Central memory CD8-positive, alpha-beta T cell (primary cell): ENCODE data around the gene GH1.

Experiments
- ATAC-seq: fragments of 150-1000 bp; cut with Tn5 transposase; replicated peaks from 2 replicates; pipeline ENCODE4 v1.10.0; 2022; ENCODE audit warnings: mild to moderate bottlenecking, moderate FRiP score, moderate number of reproducible peaks; ENCODE audit not compliant: poor library complexity, severe bottlenecking; ENCODE audit errors: extremely low read depth
- DNase-seq, 2 donors: peaks; one replicate each; pipeline ENCODE4 v3.0.0; 2021; ENCODE audit warnings: low spot score in 2 of 2
- H3K27ac Mint-ChIP-seq: one replicate; pipeline ENCODE4 v1.8.0; 2022; ENCODE audit warnings: low read depth, mild to moderate bottlenecking, moderate library complexity, mixed read lengths
- H3K27me3 Mint-ChIP-seq: one replicate; pipeline ENCODE4 v1.8.0; 2022; ENCODE audit warnings: mixed read lengths
- H3K36me3 Mint-ChIP-seq: one replicate; pipeline ENCODE4 v1.8.0; 2022; ENCODE audit warnings: mild to moderate bottlenecking, moderate library complexity, mixed read lengths; ENCODE audit not compliant: insufficient read depth
- H3K4me1 Mint-ChIP-seq: one replicate; pipeline ENCODE4 v1.8.0; 2022; ENCODE audit warnings: mixed read lengths
- H3K4me3 Mint-ChIP-seq: one replicate; pipeline ENCODE4 v1.8.0; 2022; ENCODE audit warnings: mild to moderate bottlenecking, moderate library complexity, mixed read lengths
- H3K9me3 Mint-ChIP-seq: one replicate; pipeline ENCODE4 v1.8.0; 2022; ENCODE audit warnings: mixed read lengths

GH1 gene

GRCh38 chr17:63940584-63940983, 21.9 kb upstream of the GH1 start:
- Mint-ChIP-seq H3K4me1 (peaks cover 21% of the 10 kb centered on the region), H3K4me3 (no peak overlapping the region), H3K27me3 (no peaks in the 10 kb centered on the region), H3K36me3 (peaks cover 3% of the 10 kb centered on the region), H3K9me3 (no peaks in the 10 kb centered on the region), H3K27ac (no peak overlapping the region)
- no peak for ATAC-seq
- DNase-seq: no peak

- Mint-ChIP-seq H3K4me1 (peaks cover 14% of the 10 kb centered on the region), H3K36me3 (peaks cover 3% of the 10 kb centered on the region), H3K27ac (no peak overlapping the region), H3K27me3 (no peaks in the 10 kb centered on the region), H3K4me3 (no peak overlapping the region), H3K9me3 (no peaks in the 10 kb centered on the region)
- DNase-seq (no peak), ATAC-seq (no peak)
Observed at GRCh38 chr17:63939884-63940283, 21.2 kb upstream of the GH1 start.

DNA sequence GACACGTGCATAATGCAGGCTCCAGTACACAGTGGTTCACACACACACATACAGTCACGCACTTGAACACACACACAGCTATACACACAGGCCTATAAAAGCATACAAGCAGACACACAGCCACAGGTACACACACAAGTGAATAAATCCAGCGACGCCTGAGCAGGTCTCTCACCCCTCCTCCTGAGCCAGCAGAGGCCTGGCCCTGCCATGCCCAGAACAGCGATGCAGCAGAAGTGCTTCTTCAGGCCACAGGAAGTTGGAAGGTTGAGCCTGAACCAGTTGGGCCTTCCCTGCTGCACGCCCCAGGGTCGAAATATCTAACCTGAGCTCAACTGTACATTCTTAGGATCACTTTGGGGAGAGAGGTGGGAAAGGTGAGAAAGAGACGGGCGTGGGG, 20.8 kb upstream of the GH1 start:
- DNase-seq (no peak), ATAC-seq (no peak)
- peaks cover 13% of the 10 kb centered on the region for H3K4me1 Mint-ChIP-seq
- no peaks in the 10 kb centered on the region for H3K9me3 Mint-ChIP-seq
- H3K36me3 Mint-ChIP-seq: peaks cover 3% of the 10 kb centered on the region
- no peak overlapping the region for H3K27ac Mint-ChIP-seq
- H3K27me3 Mint-ChIP-seq: no peaks in the 10 kb centered on the region
- no peak overlapping the region for H3K4me3 Mint-ChIP-seq

DNA sequence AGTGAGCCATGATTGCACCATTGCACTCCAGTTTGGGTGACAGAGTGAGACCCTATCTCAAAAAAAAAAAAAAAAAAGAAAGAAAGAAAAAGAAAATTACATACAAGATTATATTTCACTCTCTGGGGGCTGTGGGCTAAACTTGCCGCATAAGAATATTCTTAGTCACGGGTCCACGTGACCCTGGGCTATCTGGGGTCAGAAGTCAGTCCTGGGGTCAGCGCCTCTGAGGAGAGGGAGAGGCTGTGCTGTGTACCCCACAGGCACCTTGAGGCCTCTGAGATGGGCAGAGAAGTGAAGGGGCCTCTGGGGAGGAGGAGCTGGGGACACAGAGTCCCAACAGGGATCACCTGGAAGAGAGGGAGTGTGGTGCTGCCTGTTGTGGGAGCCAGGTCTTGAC, 19.3 kb upstream of the GH1 start:
- Mint-ChIP-seq H3K4me3 (no peak overlapping the region), H3K36me3 (peaks cover 4% of the 10 kb centered on the region), H3K9me3 (no peaks in the 10 kb centered on the region), H3K4me1 (peaks cover 13% of the 10 kb centered on the region), H3K27me3 (no peaks in the 10 kb centered on the region), H3K27ac (peak overlapping the region; percentile 91)
- ATAC-seq (no peak), DNase-seq (no peak)

GRCh38 chr17:63937319-63937718, 18.7 kb upstream of the GH1 start:
- Mint-ChIP-seq H3K27ac (no peak overlapping the region), H3K36me3 (peaks cover 4% of the 10 kb centered on the region), H3K4me3 (no peak overlapping the region), H3K9me3 (no peaks in the 10 kb centered on the region), H3K4me1 (peaks cover 19% of the 10 kb centered on the region), H3K27me3 (no peaks in the 10 kb centered on the region)
- DNase-seq (no peak), ATAC-seq (no peak)

GRCh38 chr17:63934183-63935112, 15.8 kb upstream of the GH1 start:
- Mint-ChIP-seq H3K36me3 (peaks cover 3% of the 10 kb centered on the region), H3K4me1 (peaks cover 34% of the 10 kb centered on the region), H3K27ac (peak overlapping the region; percentile 38), H3K9me3 (no peaks in the 10 kb centered on the region), H3K27me3 (no peaks in the 10 kb centered on the region), H3K4me3 (no peak overlapping the region)
- DNase-seq: no peak
- ATAC-seq: no peak

DNA sequence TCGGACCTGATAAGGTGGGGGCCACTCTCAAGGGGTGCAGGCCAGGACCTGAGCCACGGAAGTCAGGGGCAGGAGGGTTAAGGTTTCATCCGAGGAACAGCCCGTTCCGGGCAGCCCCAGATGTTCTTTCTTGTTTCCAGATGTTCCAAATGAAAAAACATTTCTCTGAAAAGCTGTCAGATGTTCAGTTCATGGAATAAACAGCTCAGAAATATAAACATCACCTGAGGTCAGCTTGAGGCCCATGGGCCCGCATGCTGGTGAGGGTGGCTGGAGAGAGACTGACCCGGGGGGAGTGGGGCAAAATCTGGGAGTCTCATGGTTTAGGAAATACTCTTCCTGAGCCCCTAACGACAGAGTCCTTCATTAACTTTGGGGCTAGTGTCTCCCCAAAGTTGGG, 15.0 kb upstream of the GH1 start:
- Mint-ChIP-seq H3K27me3 (no peaks in the 10 kb centered on the region), H3K9me3 (no peaks in the 10 kb centered on the region), H3K4me3 (no peak overlapping the region), H3K4me1 (peaks cover 26% of the 10 kb centered on the region), H3K36me3 (peaks cover 3% of the 10 kb centered on the region), H3K27ac (peak overlapping the region; percentile 38)
- ATAC-seq: no peak
- DNase-seq: no peak

DNA sequence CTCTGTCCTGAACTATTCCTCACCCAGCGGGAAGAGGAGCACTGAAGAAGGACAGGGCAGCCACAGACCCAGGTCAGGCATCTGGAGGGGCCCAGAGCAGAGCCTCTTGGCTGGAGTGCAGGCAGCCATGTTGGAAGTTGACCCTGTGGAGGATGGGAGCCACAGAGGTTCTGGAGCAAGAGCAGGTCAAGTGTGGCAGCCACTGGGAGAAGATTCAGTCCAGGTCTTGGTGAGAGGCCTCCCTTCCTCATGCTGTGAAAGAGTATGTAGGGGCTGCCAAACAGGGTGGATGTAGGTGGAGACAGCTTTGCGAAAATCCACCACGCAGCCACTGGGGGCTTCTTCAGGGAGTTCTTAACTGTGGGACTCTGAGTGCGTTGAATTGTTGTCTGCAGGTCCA, 14.1 kb upstream of the GH1 start:
- H3K4me1 Mint-ChIP-seq: peaks cover 22% of the 10 kb centered on the region
- no peaks in the 10 kb centered on the region for H3K27me3 Mint-ChIP-seq
- peak overlapping the region; percentile 73 for H3K27ac Mint-ChIP-seq
- no peaks in the 10 kb centered on the region for H3K9me3 Mint-ChIP-seq
- DNase-seq: no peak
- no peak for ATAC-seq
- H3K4me3 Mint-ChIP-seq: peak overlapping the region; percentile 79
- peaks cover 1% of the 10 kb centered on the region for H3K36me3 Mint-ChIP-seq

- DNase-seq (no peak), ATAC-seq (peak; percentile 75)
- Mint-ChIP-seq H3K4me3 (peak within 1 kb of the TSS; percentile 79), H3K4me1 (peaks cover 22% of the 10 kb centered on the region), H3K27me3 (no peaks in the 10 kb centered on the region), H3K36me3 (peaks cover 1% of the 10 kb centered on the region), H3K27ac (peak within 1 kb of the TSS; percentile 73), H3K9me3 (no peaks in the 10 kb centered on the region)
Observed at GRCh38 chr17:63931981-63932561, 13.4 kb upstream of the GH1 start, which contains the start of gene CD79B. TSS of gene CD79B (minus strand) at chr17:63932331. CDS start at chr17:63932261, 70 bp downstream.

- DNase-seq (peak in 1 of 2 donors; percentile 22), ATAC-seq (peak; percentile 74)
- Mint-ChIP-seq H3K9me3 (no peaks in the 10 kb centered on the region), H3K36me3 (peaks cover 1% of the 10 kb centered on the region), H3K27ac (peak overlapping the region; percentile 73), H3K4me1 (peaks cover 22% of the 10 kb centered on the region), H3K4me3 (peak overlapping the region; percentile 79), H3K27me3 (no peaks in the 10 kb centered on the region)
Observed at GRCh38 chr17:63930951-63931575, 12.4 kb upstream of the GH1 start.

- no peaks in the 10 kb centered on the region for H3K9me3 Mint-ChIP-seq
- H3K4me3 Mint-ChIP-seq: peak overlapping the region; percentile 79
- H3K27ac Mint-ChIP-seq: peak overlapping the region; percentile 73
- H3K4me1 Mint-ChIP-seq: peaks cover 22% of the 10 kb centered on the region
- no peak for DNase-seq
- no peak for ATAC-seq
- peaks cover 1% of the 10 kb centered on the region for H3K36me3 Mint-ChIP-seq
- no peaks in the 10 kb centered on the region for H3K27me3 Mint-ChIP-seq
Observed at GRCh38 chr17:63929860-63930766, 11.5 kb upstream of the GH1 start.
